ENCODE data around the gene RFX4. TPM values are rescaled to one million over a fixed set of nuclear protein-coding genes. Genes with fewer than 3 reads are reported as not detected.

Gene RFX4
- total and polyA plus RNA-seq, 9 of the 15 experiments (the other 6 are each of a cell fraction or from before 2014, with no cell fraction given) = not detected

DNA sequence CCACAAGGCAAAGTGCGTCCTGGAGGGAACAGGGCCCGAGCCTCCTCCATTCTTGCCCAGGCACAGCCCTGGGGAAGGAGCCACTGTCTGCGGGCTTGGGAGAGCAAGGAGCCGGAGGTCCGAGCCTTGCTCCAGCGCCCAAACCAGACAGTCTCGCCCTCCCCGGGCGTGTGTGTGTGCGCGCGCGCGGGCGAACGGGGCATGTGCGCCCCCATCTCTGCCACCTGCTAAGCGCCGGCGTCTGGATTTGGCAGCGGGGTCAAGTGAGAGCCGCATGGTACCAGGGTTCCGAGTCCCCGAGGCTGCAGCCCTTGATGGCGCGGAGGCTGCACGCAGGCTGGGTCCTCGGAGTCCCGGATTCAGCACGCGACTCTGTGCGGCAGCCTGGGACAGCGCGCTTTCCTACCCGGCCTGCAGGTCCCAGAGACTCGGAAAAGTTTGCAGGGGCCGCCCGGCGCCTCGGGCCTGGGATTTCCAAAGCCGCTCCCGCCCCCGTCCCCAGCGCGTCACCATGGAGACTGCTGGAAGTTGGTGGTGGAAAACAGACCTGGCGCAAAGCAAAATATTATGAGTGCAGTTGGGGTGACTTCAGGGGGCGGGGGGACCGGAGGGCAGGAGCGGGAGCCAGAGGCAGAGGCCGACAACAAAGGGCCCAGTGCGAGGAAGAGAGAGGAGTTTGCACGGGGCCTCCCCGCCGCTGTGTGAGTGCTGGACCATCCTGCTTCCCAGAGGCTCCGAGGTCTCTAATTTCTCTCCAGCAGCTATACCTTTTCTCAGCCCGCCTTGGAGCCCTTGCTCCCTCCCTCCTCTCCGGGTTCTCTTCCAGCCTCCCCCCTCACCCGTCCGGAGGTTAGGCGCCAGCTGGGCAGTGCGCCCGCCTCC, 4.2 kb downstream of the RFX4 start:
- no peak overlapping the region for H3K4me2 ChIP-seq (ENCODE audit: insufficient read depth, low read length)
- 25% methylated on average over 45 of the region's 62 CpGs for WGBS (ENCODE audit: insufficient coverage, low coverage, missing lambda C conversion rate)
- H3K9me3 ChIP-seq (replicated peaks; ENCODE audit: control insufficient read depth, insufficient read depth, low read depth, low read length) = no peaks in the 10 kb centered on the region
- no TSS peak for BruUV-seq (replicated peaks)
- FAIRE-seq (no peak), ATAC-seq (no peak), DNase-seq (ENCODE audit: extremely low read depth in 1 of 4, low spot score in 3 of 4) (no peak)
- POLR2A ChIA-PET = no interaction called here
- peaks cover 47 to 59% of the 10 kb centered on the region in 2 experiments for H3K27me3 ChIP-seq (ENCODE audit: control insufficient read depth in 2 of 2, insufficient read depth in 2 of 2, low read length in 2 of 2)
- H3K36me3 ChIP-seq (ENCODE audit: control insufficient read depth, insufficient read depth, low read length) = no peaks in the 10 kb centered on the region
- TF ChIP-seq SMAD2 (IDR thresholded peaks at IDR 0.05; ENCODE audit: low read depth, low read length) (no peak), ZNF212 (CRISPR knock-in tag; IDR thresholded peaks at IDR 0.05) (no peak), SAFB2 (IDR thresholded peaks at IDR 0.05; ENCODE audit: borderline replicate concordance, low read depth, low read length, severe bottlenecking) (no peak), ZC3H11A (IDR thresholded peaks at IDR 0.05; ENCODE audit: low read depth, low read length) (no peak), ZNF696 (CRISPR knock-in tag; conservative IDR thresholded peaks at IDR 0.05) (no peak), IRF2 (CRISPR knock-in tag; IDR thresholded peaks at IDR 0.05) (no peak), KAT7 (CRISPR knock-in tag; IDR thresholded peaks at IDR 0.05; ENCODE audit: borderline replicate concordance) (no peak), ZSCAN29 (IDR thresholded peaks at IDR 0.05) (no peak), ZNF778 (CRISPR knock-in tag; IDR thresholded peaks at IDR 0.05) (no peak)
- H3K4me3 ChIP-seq = no peak overlapping the region
- no peaks in the 10 kb centered on the region for H3K9me1 ChIP-seq (ENCODE audit: control insufficient read depth, insufficient read depth, low read length)
- H3K27ac ChIP-seq (ENCODE audit: extremely low read depth, low read depth, low read length) = no peak overlapping the region
- in situ Hi-C loops (cut with MboI) = no loop called here
- CTCF ChIA-PET (ENCODE audit: low intra/inter-chr PET ratio) = no interaction called here
- H4K20me1 ChIP-seq (replicated peaks; ENCODE audit: control insufficient read depth, insufficient read depth, low read length) = no peaks in the 10 kb centered on the region
- peaks cover 0 to 5% of the 10 kb centered on the region in 2 experiments; a peak in 2 of 5 replicates for H3K4me1 ChIP-seq (replicated peaks in 1 of 2; ENCODE audit: control insufficient read depth in 2 of 2, insufficient read depth in 2 of 2, low read length in 2 of 2)
- H2AFZ ChIP-seq (ENCODE audit: low read depth, low read length) = no peak overlapping the region
- no peak overlapping the region for H3K9ac ChIP-seq (ENCODE audit: insufficient read depth in 1 of 2, low read depth in 2 of 2, low read length in 2 of 2)
- H3K79me2 ChIP-seq (ENCODE audit: control insufficient read depth, insufficient read depth, low read length) = no peaks in the 10 kb centered on the region
- intact Hi-C loops (cut with micrococcal nuclease) = no loop called here
